KMS-11 (cell line): Measurements from ENCODE around the gene GRK4.

ENCODE experiments used
- H2AFZ ChIP-seq: fragments of 200-600 bp; sonication (generic); 2 replicates; pipeline ENCODE4 v1.6.1; 2016; ENCODE audit warnings: antibody characterized with exemption, mixed run types, low read depth
- H3K27ac ChIP-seq: fragments of 200-600 bp; sonication (generic); 2 replicates; pipeline ENCODE4 v1.6.1; 2016; ENCODE audit warnings: mild to moderate bottlenecking, mixed run types
- H3K27me3 ChIP-seq: fragments of 200-600 bp; sonication (generic); 2 replicates; pipeline ENCODE4 v1.6.1; 2017; ENCODE audit warnings: mild to moderate bottlenecking, low read depth, mixed run types, moderate library complexity; ENCODE audit not compliant: insufficient read depth
- H3K36me3 ChIP-seq: fragments of 200-600 bp; sonication (generic); 2 replicates; pipeline ENCODE4 v1.6.1; 2017; ENCODE audit warnings: mild to moderate bottlenecking, mixed run types; ENCODE audit not compliant: insufficient read depth
- H3K4me1 ChIP-seq: fragments of 200-600 bp; sonication (generic); 2 replicates; pipeline ENCODE4 v1.6.1; 2016; ENCODE audit warnings: mild to moderate bottlenecking, low read depth, mixed run types; ENCODE audit not compliant: poor library complexity, severe bottlenecking
- H3K4me2 ChIP-seq: fragments of 200-600 bp; sonication (generic); 2 replicates; pipeline ENCODE4 v1.7.0; 2016; ENCODE audit warnings: mild to moderate bottlenecking, mixed run types
- H3K4me3 ChIP-seq: fragments of 200-600 bp; sonication (generic); IDR thresholded peaks from 2 replicates; pipeline ENCODE4 v1.6.1; 2017; ENCODE audit warnings: low read depth, low read length, mixed read lengths; ENCODE audit not compliant: insufficient read depth
- H3K79me2 ChIP-seq: fragments of 200-600 bp; sonication (generic); 2 replicates; pipeline ENCODE4 v1.6.1; 2016; ENCODE audit warnings: low read depth, mixed run types; ENCODE audit not compliant: insufficient read depth
- H3K9ac ChIP-seq: fragments of 200-600 bp; sonication (generic); 2 replicates; pipeline ENCODE4 v1.6.1; 2016; ENCODE audit warnings: mild to moderate bottlenecking, mixed run types
- H4K20me1 ChIP-seq: fragments of 200-600 bp; sonication (generic); 2 replicates; pipeline ENCODE4 v1.6.1; 2016; ENCODE audit warnings: mild to moderate bottlenecking, mixed run types; ENCODE audit not compliant: insufficient read depth
- CTCF ChIP-seq: fragments of 200-600 bp; sonication (generic); conservative IDR thresholded peaks from 2 replicates; pipeline ENCODE4 v1.6.1; 2017; ENCODE audit warnings: low read depth, mild to moderate bottlenecking, antibody characterized with exemption, low read length, moderate library complexity, mixed read lengths

GRK4 gene

DNA sequence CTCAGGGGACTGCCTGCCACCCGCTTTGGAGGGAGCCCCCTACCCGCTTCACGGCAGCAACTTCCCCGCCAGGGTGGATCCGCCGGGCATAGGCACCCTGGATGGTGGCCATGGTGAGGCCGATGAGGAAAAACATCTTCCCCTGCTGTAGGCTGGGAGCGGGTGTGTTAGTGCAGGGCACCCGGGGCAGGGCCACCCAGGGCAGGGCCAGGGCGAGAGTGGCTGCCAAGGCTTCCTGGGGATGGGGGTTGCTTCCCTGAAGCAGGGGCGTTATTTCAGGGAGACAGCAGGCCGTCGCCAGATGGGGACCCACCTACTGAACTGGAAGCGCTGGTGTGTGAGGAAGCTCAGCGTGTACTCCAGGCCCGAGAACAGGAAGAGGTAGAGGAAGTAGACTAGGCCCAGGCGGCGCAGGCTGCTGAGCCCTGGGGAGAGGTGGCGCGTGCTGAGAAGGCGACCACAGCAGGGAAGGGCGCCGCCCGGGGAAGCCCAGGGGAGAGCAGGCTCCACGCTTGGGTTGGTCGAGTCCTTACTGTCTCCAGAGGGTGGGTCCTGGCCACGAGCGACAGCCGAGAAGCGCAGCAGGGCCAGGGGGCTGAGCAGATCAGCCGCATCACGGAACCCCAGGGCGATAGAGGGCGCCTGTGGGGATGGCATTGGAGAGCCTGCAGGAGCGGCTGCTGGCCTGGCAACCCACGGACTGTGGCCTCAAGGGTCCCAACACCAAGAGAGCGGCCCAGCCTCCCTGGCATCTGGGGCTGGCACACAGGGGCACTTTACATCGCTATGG is 31.7 kb upstream of the GRK4 start:
- Histone ChIP-seq H3K36me3 (no peaks in the 10 kb centered on the region), H3K4me1 (peaks cover 5% of the 10 kb centered on the region), H3K9ac (no peak overlapping the region), H3K4me2 (no peak overlapping the region), H3K4me3 (no peak overlapping the region), H4K20me1 (no peaks in the 10 kb centered on the region), H3K27ac (no peak overlapping the region), H3K27me3 (no peaks in the 10 kb centered on the region), H3K79me2 (no peaks in the 10 kb centered on the region), H2AFZ (no peak overlapping the region)
- no peak for TF ChIP-seq CTCF

DNA sequence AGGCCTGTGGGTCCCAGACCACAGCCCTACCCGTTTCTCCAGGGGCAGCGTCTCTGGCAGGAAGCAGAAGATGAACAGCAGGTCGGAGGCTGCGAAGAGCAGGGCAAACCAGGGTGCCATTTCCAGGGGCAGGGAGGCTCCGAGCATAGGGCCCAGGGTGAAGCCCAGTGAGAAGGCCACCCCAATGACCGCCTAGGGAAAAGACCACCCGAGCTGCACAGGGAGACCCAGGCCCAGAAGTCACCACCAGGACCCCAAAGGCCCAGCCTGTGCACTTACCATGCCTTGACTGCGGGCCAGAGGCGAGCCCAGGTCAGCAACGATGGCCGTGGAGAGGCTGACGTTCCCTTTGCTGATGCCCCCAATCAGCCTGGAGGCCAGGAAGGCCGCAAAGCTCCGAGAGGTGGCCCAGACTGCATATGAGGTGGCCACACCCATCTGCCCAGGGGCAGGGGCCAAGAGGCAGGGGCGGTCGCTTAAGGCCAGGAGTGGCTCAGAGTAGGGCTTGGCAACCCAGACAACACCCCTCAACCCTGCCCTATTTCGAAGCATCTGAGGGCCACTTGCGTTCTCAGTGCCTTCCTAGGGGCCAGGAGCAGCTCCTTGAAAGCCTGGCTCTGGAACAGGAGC is 30.9 kb upstream of the GRK4 start:
- no peak overlapping the region for H3K9ac ChIP-seq
- no peaks in the 10 kb centered on the region for H3K79me2 ChIP-seq
- H3K4me2 ChIP-seq: no peak overlapping the region
- H3K27me3 ChIP-seq: no peaks in the 10 kb centered on the region
- no peak overlapping the region for H3K4me3 ChIP-seq
- peaks cover 5% of the 10 kb centered on the region for H3K4me1 ChIP-seq
- no peaks in the 10 kb centered on the region for H4K20me1 ChIP-seq
- TF ChIP-seq CTCF: no peak
- H2AFZ ChIP-seq: no peak overlapping the region
- H3K36me3 ChIP-seq: no peaks in the 10 kb centered on the region
- H3K27ac ChIP-seq: no peak overlapping the region

DNA sequence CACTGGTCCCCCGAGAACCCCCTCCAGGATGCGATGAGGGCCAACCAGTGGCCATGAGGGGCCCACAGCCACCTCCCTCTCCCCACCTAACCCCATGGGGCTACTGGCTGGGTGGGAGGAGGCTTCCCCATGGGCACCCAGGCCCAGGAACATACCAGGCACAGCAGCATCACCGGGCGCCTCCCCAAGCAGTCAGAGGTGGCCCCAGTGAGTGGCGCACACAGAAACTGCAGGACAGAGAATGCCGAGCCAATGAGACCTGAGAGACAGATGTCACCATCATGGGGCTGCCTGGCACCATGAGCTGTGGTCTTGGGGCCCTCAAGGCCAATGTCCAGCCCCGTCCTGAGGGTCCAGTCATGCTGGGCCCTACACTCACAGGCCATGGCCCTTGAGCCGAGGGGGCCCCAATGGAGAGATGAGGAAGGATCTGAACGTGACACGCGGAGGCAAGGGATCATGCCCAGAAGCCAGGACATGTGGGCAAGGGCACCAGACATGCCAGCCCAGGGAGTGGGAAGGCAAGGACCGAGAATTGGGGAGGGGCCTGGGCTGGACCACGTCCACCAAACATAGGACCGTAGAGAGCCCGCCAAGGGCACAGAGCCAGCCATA is 30.3 kb upstream of the GRK4 start:
- Histone ChIP-seq H2AFZ (no peak overlapping the region), H3K27me3 (no peaks in the 10 kb centered on the region), H4K20me1 (no peaks in the 10 kb centered on the region), H3K27ac (no peak overlapping the region), H3K4me1 (peaks cover 5% of the 10 kb centered on the region), H3K79me2 (no peaks in the 10 kb centered on the region), H3K4me2 (no peak overlapping the region), H3K4me3 (no peak overlapping the region), H3K36me3 (no peaks in the 10 kb centered on the region), H3K9ac (no peak overlapping the region)
- no peak for TF ChIP-seq CTCF

GRCh38 chr4:2933566-2934076 is 29.8 kb upstream of the GRK4 start:
- Histone ChIP-seq H3K36me3 (no peaks in the 10 kb centered on the region), H2AFZ (no peak overlapping the region), H3K4me1 (peaks cover 5% of the 10 kb centered on the region), H3K79me2 (no peaks in the 10 kb centered on the region), H3K9ac (no peak overlapping the region), H3K27ac (no peak overlapping the region), H4K20me1 (no peaks in the 10 kb centered on the region), H3K27me3 (no peaks in the 10 kb centered on the region), H3K4me2 (no peak overlapping the region), H3K4me3 (no peak overlapping the region)
- TF ChIP-seq CTCF: no peak
